HG03097 (cell line): Measurements from ENCODE around the gene RBPJ.

Source experiments
- ATAC-seq: cut with Tn5 transposase; IDR thresholded peaks from one replicate; pipeline ENCODE4 v1.9.1; 2021; ENCODE audit not compliant: unreplicated experiment, low FRiP score

The RBPJ gene

DNA sequence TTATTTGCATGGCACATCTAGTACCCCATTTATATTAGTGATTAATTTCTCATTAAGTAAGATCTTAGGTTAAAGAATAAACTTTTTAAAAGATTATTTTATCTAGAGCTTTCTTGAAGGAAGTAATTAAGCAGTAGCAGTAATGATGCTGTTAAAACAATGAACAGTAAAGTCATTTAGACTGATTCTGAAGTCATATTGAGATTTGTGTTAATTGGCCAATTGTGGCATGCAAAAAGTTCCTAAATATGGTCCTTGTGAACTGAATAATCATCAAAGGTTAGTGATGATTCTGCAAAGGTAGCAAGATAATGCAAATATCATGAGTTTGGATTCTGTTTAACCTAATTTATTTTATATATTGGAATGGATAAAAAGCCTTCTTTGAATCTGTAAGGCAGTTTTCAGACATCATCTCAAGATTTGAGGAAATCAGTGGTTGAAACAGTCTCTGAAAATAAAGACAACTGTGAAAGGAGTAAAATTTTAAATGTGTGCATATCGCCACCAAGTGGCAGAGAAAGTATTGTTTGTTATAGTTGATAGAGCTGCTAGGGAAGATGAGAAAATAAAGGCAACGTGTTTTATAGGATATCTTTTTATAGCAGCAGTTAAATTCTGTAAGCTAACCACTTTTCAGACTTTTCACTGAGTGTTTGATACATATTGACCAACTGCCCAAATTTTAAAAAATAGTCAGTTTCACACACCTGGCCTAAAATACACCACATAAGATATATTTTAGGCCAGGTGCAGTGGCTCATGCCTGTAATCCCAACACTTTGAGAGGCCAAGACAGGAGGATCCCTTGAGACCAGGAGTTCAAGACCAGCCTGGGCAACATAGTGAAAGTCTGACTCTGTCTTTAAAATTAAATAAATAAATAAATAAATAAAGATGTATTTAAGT is 89.8 kb downstream of the RBPJ start:
- peak; percentile 59 for ATAC-seq

DNA sequence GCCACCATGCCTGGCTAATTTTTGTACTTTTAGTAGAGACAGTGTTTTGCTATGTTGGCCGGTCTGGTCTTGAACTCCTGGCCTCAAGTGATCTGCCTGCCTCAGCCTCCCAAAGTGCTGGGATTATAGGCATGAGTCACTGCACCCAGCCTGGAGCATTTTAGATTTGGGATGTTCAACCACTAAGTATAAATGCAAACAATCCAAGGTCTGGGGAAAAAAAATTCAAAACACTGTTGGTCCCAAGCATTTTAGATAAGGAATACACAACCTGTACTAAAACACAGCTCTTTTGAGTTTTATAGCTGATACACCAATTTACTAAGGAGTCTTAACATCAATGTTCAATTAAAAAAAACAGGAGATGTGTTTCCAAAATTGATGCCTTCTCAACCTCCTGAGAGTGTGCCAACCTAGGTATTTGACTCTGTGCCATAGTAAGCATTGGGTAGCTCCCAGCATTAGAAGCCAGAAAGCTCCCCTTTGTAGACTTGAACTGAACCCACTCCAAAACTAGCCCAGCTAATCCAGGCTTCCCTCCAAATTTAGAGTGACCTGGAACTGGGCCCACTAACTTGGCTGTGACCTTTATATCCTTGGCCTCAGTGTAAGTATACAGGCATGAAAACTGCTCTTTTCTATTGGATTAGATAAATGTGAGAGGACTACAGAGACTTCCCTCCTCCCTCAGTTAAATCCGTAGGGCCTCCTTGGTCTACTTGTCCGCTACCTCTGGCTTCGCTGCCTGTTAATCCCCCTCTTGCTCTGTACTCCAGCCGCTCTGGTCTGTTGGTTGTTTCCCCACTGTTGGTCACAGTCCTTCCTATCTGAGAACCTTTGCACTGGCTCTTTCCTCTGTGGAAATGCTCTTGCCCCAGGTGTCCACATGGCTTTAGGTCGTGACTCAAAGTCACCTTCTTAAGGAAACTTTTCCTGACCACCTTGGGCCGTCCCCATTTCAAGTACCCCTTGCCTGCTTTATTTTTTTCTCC is 91.9 kb downstream of the RBPJ start:
- ATAC-seq, result no peak

GRCh38 chr4:26413582-26413981 is 92.8 kb downstream of the RBPJ start:
- no peak for ATAC-seq

DNA sequence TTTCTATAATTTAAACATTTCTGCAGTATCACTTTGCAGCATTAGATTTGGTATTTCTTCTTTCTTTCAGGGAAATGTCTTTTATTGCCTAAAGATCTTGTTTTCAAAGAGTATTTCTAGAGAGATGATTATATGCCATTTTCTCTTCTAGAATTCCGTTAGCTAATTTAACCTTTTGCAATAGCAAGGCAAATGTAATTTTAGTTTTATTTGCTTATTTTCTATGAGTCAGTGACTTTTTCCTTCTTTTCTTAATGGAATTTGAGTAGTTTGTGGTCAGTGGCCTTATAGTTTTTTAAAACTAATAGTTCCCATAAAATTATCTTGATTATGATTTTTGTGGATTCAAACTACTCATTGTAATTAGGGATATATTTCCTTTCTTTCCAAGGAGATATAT is 97.3 kb downstream of the RBPJ start:
- ATAC-seq, result no peak

- ATAC-seq, result no peak
These were observed 98.0 kb downstream of the RBPJ start for GRCh38 chr4:26418850-26419249.

DNA sequence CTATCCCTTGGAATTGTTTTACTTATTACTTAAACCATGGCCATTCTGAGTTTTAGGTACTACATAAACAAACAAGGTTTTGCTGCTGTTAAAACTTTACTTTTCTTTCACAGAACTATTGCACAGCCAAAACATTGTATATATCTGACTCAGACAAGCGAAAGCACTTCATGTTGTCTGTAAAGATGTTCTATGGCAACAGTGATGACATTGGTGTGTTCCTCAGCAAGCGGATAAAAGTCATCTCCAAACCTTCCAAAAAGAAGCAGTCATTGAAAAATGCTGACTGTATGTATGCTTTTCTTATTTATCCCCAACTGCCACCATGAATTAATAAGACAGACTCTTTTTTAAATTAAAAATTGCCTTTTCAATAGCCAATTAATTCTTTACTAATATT is 99.6 kb downstream of the RBPJ start:
- no peak for ATAC-seq

DNA sequence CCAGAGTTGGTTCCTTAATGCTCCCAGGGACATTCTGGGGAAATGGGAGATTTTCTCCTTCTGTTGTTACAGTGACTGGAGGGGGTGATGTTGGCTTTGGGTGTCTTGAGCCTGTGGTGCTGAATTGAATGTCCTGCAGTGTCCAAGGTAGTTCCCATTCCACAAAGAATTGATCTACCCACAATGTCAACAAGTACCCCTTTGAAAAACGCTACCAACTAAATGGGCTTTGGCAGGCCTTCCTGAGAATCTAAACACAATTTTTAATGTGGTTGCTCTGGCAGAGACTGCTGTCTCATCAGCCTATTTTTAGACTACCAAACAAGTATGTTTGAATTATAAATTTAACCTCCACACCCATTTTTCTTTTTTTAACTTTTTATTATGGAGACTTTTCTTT is 100.1 kb downstream of the RBPJ start:
- no peak for ATAC-seq

DNA sequence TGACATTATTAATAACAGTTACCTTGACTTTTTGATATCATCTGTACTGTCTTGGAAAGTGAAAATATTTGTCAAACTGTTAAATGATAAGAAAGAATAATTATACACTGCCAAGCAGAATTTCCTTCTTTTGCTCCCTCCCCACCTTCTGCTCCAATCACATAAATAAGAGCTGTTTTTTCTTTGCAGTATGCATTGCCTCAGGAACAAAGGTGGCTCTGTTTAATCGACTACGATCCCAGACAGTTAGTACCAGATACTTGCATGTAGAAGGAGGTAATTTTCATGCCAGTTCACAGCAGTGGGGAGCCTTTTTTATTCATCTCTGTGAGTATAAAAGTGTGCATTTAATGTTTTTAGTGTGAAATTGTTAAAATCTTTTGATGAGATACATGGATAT is 103.3 kb downstream of the RBPJ start:
- no peak for ATAC-seq

DNA sequence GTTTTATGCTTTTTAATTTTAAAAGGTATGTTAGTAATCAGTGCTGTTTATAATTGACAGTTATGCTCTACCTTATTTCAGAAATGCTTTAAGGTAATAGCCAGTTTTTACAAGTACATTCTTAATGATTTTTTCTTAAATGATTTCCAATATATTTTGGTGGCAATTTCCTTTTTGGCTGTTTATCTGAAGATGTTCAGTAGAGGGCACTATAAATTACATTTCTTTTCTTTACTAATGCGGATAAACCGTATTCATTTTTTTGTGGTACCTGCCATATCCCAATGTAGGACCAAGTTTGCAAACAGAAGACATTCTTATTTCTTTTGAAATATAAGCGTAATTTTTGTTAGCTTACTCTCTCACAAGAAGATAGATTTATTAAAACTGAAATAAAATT is 104.0 kb downstream of the RBPJ start:
- ATAC-seq, result no peak

- ATAC-seq, result no peak
These were observed 105.1 kb downstream of the RBPJ start for GRCh38 chr4:26425953-26426352.

DNA sequence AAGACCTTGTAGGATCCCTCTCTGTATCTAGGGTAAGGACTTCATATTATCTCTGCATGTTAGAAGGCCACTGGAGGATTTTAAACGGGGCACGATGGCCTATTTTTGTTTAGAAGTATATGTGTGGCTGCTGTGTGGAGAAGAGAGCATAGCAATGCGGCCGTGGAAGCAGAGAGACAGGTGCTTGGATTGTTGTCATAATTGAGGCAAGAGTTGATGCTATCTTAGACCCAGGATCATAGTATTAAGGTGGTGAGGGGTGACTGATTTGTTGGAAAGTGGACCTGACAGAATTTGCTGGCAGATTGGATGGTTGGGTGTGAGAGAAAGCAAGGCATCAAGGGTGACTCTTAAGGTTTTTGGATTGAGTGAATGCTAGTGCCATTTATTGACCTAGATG is 106.1 kb downstream of the RBPJ start:
- no peak for ATAC-seq

- no peak for ATAC-seq
These were observed 109.1 kb downstream of the RBPJ start for GRCh38 chr4:26429910-26430309.

DNA sequence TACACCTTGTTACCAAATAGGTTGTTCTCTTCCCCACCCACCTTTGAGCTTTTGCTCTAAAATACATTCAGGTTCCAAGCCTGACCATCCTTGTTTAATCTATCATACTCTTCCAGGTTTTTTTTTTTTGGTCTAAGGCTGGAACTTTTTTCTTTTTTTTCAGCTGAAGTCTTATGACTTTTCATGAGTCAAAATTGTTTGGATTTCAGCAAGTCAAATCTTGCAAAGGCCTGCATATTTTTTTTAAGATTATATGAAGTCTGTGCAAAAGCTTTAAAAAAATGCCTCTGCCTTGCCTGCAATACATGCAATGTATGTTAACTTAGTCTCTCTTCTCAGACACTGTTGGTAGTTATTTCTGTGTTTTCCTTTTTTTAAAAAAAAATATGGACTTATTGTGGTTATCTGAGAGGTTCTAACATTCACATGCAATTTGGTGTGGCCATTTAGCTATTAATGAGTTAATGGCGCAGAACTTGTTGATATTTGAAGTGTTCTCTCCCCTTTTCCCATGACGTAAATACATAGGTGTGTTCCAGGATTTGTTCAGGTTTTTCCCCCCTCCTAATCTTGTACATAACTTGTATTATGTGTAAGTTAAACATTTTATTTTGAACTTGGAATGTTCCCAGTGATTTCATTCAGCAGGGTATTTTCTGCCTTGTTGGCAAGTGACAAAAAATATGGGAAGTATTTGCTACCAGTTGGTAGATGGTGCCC is 110.8 kb downstream of the RBPJ start:
- no peak for ATAC-seq

DNA sequence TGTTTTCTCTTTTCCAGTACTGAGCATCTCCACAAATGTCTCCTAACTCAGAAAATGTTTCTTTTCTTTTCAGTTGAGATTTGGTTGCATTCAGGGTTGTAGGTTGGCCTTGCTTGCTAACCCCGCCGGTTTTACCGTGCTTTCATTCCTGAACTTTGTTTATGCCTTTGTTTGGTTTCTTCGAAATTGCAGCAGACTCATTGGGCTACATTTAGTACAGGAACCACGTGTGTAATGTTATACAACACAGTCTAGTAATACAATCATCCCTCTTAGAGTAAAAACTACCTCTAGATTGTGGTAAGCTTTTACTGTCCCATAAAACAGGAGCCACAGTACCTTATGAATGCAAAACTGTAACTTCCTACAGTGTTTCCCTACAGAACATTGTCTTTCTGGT is 111.6 kb downstream of the RBPJ start:
- ATAC-seq, result no peak

DNA sequence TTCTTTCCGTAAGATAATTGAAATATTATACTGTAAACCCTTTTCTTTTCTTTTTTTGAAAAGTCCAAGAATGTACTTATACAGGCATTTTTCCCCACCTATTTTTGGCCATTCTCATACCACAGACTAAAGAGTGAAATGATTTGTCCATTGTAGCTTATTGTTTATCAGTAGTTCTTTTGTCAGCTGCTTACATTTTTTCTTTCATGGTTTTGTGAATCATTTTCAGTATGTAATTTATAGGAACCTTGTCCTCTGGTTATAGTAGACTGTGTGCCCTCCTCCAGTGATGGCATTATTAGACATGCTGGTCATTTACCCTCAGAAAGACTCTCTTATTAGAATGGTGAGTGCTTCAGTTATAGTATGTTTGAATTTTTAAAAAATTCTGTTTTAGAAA is 112.7 kb downstream of the RBPJ start:
- ATAC-seq, result no peak

GRCh38 chr4:26434030-26434639 is 113.3 kb downstream of the RBPJ start:
- no peak for ATAC-seq

GRCh38 chr4:26441102-26441501 is 120.3 kb downstream of the RBPJ start:
- ATAC-seq, result no peak

GRCh38 chr4:26441771-26442170 is 121.0 kb downstream of the RBPJ start:
- no peak for ATAC-seq

DNA sequence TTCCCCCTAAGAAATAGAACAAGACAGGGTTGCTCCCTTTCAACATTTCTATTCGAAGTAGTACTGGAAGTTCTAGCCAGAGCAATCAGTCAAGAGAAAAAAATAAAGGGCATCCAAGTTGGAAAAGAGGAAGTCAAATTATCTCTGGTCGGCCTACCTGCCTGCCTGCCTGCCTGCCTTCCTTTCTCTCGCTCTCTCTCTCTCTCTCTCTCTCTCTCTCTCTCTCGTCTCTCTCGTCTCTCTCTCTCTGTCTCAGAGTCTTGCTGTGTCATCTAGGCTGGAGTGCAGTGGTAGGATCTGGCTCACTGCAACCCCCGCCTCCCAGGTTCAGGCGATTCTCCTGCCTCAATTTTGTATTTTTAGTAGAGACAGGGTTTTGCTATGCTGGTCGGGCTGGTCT is 126.6 kb downstream of the RBPJ start:
- ATAC-seq, result no peak

DNA sequence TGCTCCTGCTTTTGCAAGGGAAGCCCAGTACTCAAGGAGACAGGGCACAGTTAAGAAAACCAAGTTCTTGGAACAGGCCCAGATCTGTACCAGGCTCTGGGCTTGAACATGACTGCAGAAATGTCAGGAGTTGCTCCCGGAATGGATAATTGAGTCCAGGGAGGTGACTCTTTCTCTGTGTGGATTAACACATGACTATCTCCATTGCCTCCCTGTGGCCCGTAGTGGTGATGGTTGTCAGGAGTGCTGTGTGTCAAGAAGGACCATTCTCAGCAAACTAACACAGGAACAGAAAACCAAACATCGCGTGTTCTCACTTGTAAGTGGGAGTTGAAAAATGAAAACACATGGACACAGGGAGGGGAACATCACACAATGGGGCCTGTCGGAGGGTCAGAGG is 129.6 kb downstream of the RBPJ start:
- ATAC-seq, result no peak
